ENCODE measurements around the gene KRTAP10-7.
"Not testable (repeated sequence)": the region's sequence is repeated elsewhere in the genome, so short reads cannot be mapped to it uniquely, and the experiment has no call there.

The KRTAP10-7 gene

DNA sequence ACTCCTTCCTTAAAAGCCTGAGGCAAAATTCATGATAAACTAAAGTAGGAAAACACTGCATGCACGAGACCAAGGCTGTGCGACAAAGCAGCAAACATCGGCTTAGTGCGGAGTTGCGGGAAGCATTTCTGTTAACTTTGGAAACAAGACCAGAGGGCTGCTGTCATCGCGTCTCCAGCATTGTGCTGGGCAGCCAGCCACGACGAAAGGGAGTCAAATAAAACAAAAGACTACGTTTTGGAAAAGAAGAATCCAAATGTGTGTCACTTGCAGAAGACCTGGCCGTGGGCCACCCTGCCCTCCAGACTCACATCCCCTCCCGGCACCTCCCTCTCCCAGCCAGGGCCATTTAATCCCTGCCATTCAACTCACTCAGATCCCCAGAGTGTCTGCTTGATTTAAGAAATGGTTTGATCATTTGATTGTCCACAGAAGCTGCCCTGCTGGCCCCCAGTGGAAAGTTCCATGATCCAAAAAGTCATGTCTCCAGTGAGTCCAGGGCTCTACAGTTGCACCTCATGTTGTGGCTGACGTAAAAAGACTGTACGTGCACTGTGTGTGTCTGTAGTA, 43.4 kb downstream of the KRTAP10-7 start:
- no peak for TF ChIP-seq SIN3A (IDR thresholded peaks at IDR 0.05; ENCODE audit: borderline replicate concordance, insufficient read depth, low read length)
- TF ChIP-seq TAF1 (IDR thresholded peaks at IDR 0.05; ENCODE audit: borderline replicate concordance, insufficient read depth, low read length), result no peak
- no peak for TF ChIP-seq POLR2AphosphoS5 (IDR thresholded peaks at IDR 0.05; ENCODE audit: low read depth, low read length)
- TF ChIP-seq, protein P1, sequence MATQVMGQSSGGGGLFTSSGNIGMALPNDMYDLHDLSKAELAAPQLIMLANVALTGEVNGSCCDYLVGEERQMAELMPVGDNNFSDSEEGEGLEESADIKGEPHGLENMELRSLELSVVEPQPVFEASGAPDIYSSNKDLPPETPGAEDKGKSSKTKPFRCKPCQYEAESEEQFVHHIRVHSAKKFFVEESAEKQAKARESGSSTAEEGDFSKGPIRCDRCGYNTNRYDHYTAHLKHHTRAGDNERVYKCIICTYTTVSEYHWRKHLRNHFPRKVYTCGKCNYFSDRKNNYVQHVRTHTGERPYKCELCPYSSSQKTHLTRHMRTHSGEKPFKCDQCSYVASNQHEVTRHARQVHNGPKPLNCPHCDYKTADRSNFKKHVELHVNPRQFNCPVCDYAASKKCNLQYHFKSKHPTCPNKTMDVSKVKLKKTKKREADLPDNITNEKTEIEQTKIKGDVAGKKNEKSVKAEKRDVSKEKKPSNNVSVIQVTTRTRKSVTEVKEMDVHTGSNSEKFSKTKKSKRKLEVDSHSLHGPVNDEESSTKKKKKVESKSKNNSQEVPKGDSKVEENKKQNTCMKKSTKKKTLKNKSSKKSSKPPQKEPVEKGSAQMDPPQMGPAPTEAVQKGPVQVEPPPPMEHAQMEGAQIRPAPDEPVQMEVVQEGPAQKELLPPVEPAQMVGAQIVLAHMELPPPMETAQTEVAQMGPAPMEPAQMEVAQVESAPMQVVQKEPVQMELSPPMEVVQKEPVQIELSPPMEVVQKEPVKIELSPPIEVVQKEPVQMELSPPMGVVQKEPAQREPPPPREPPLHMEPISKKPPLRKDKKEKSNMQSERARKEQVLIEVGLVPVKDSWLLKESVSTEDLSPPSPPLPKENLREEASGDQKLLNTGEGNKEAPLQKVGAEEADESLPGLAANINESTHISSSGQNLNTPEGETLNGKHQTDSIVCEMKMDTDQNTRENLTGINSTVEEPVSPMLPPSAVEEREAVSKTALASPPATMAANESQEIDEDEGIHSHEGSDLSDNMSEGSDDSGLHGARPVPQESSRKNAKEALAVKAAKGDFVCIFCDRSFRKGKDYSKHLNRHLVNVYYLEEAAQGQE (IDR thresholded peaks at IDR 0.05; ENCODE audit: insufficient read depth in 1 of 2, low read depth in 2 of 2, low read length in 2 of 2), result no peak
- no peak for TF ChIP-seq FOXP2 (optimal IDR thresholded peaks at IDR 0.05; ENCODE audit: borderline replicate concordance, extremely low read depth, extremely low read length, insufficient read depth)

DNA sequence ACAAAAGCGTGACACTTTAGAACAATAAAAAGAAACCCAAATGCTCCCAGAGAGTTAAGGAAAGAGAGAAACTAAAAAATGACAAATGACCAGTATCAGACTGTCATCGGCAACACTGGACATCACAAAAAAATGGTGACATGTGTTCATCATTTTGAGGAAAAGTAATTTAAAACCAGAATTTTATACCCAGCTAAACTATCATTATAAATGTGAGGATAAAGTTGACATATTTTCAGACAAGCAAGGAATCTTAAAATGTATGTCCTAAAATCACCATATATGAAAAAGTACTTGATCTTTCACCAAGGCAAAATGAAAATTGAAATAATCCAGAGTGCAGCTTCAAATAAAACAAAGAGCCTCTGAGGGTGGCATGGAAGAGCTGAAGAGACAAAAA, 44.5 kb downstream of the KRTAP10-7 start:
- no peak for TF ChIP-seq FOXP2 (optimal IDR thresholded peaks at IDR 0.05; ENCODE audit: borderline replicate concordance, extremely low read depth, extremely low read length, insufficient read depth)
- TF ChIP-seq SIN3A (IDR thresholded peaks at IDR 0.05; ENCODE audit: borderline replicate concordance, insufficient read depth, low read length), result no peak

DNA sequence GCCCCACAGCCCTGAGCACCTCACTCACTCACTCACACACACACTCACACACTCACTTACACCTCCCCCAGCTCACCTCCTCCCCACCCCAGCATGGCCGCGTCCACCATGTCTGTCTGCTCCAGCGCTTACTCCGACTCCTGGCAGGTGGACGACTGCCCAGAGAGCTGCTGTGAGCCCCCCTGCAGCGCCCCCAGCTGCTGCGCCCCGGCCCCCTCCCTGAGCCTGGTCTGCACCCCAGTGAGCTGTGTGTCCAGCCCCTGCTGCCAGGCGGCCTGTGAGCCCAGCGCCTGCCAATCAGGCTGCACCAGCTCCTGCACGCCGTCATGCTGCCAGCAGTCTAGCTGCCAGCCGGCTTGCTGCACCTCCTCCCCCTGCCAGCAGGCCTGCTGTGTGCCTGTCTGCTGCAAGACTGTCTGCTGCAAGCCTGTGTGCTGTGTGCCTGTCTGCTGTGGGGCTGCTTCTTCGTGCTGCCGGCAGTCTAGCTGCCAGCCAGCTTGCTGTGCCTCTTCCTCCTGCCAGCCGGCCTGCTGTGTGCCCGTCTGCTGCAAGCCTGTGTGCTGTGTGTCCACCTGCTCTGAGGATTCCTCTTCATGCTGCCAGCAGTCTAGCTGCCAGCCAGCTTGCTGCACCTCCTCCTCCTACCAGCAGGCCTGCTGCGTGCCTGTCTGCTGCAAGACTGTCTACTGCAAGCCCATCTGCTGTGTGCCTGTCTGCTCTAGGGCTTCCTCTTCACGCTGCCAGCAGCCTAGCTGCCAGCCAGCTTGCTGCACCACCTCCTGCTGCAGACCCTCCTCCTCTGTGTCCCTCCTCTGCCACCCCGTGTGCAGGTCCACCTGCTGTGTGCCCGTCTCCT, 46.2 kb downstream of the KRTAP10-7 start, which contains the start of gene KRTAP10-11:
Gene KRTAP10-11, plus strand, starts transcription at position 49 of the 856 bp plus-strand sequence. Its CDS starts 45 bp downstream, at position 94.
- TF ChIP-seq TAF1 (IDR thresholded peaks at IDR 0.05; ENCODE audit: borderline replicate concordance, insufficient read depth, low read length); SIN3A (IDR thresholded peaks at IDR 0.05; ENCODE audit: borderline replicate concordance, insufficient read depth, low read length); POLR2AphosphoS5 (IDR thresholded peaks at IDR 0.05; ENCODE audit: low read depth, low read length): not testable (repeated sequence)

DNA sequence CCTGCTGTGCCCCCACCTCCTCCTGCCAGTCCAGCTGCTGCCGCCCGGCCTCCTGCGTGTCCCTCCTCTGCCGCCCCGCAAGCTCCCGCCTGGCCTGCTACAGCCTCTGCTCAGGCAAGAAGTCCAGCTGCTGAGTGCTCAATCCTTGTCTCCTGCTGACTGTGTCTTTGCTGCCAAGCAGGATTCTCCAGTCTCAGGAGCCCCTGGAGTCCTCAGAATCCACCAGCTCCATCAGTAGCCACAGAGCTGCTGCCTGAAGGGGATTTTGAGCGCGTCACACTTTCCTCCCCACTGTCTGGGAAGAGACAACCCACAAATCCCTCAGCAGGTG, 46.8 kb downstream of the KRTAP10-7 start:
- no peak for TF ChIP-seq POLR2AphosphoS5 (IDR thresholded peaks at IDR 0.05; ENCODE audit: low read depth, low read length)
- TF ChIP-seq SIN3A (IDR thresholded peaks at IDR 0.05; ENCODE audit: borderline replicate concordance, insufficient read depth, low read length), result no peak
- no peak for TF ChIP-seq TAF1 (IDR thresholded peaks at IDR 0.05; ENCODE audit: borderline replicate concordance, insufficient read depth, low read length)
- TF ChIP-seq, protein P1 (IDR thresholded peaks at IDR 0.05; ENCODE audit: insufficient read depth in 1 of 2, low read depth in 2 of 2, low read length in 2 of 2), result no peak
- no peak for TF ChIP-seq FOXP2 (optimal IDR thresholded peaks at IDR 0.05; ENCODE audit: borderline replicate concordance, extremely low read depth, extremely low read length, insufficient read depth)

DNA sequence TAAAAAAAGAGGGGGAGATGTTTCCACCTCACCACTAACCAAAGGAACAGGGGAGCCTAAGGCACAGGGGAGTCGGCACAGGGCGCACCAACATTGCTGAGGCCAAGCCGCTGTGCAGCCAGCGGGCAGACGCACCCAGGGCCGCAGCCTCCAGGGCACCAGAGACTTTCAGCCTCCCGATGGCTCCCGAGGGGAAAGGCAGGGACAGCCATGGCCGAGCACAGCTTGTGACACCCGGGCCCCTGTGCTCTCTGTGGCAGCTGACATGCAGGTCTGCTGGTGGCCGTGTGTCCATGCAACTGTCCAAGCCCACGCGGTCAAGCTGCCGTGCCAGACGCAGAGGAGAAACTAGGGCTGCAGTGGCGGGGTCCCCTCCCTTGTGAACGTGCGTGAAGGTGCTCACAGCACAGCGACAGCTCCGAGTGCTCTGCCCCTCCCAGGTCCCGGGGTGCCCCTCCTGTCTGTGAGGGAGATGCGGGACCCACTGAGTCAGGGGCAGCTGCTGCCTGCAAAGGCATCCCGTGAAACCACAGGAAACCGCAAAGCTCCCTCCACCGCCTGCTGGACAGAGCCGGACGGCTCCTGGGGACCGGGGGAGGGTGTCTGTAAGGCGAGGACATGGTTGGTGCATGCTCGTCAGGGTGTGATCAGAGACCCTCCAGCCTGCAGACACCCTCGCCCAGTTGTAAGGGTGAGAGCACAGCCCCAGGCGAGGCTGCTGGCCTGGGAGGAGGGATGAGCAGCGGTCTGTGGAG, 48.3 kb downstream of the KRTAP10-7 start:
- TF ChIP-seq, protein P1 (IDR thresholded peaks at IDR 0.05; ENCODE audit: insufficient read depth in 1 of 2, low read depth in 2 of 2, low read length in 2 of 2), result no peak
- TF ChIP-seq POLR2AphosphoS5 (IDR thresholded peaks at IDR 0.05; ENCODE audit: low read depth, low read length), result no peak
- TF ChIP-seq FOXP2 (optimal IDR thresholded peaks at IDR 0.05; ENCODE audit: borderline replicate concordance, extremely low read depth, extremely low read length, insufficient read depth), result no peak
- TF ChIP-seq TAF1 (IDR thresholded peaks at IDR 0.05; ENCODE audit: borderline replicate concordance, insufficient read depth, low read length), result no peak
- no peak for TF ChIP-seq SIN3A (IDR thresholded peaks at IDR 0.05; ENCODE audit: borderline replicate concordance, insufficient read depth, low read length)

Measured in PFSK-1 (cell line).